ENCODE measurements around the gene ICAM1. TPM values are rescaled to one million over a fixed set of nuclear protein-coding genes. Genes with fewer than 3 reads are reported as not detected.

The ICAM1 gene
- total and polyA plus RNA-seq, 10 of the 15 experiments (the other 5 are each of a cell fraction or from before 2014, with no cell fraction given), result 7.6 to 115 (median 60.2) TPM

- no peak for DNase-seq (ENCODE audit: low read depth, low spot score)
- in situ Hi-C loops (cut with MboI) (no loop called here), intact Hi-C loops (cut with micrococcal nuclease; ENCODE audit: unreplicated experiment) (loop anchor here (5.0 kb wide), 2 partner anchors 53 to 62 kb away; partner anchors contain the start of gene ICAM1)
- FAIRE-seq, result no peak
- Histone ChIP-seq H3K79me2 (ENCODE audit: control insufficient read depth, insufficient read depth, low read length) (peaks cover 46% of the 10 kb centered on the region), H3K27me3 (replicated peaks in 1 of 2; ENCODE audit: control insufficient read depth in 2 of 2, insufficient read depth in 2 of 2, low read length in 1 of 2) (no peaks in the 10 kb centered on the region), H3K27ac (ENCODE audit: control insufficient read depth, insufficient read depth) (0 out of 2 replicates have a peak overlapping the region, but pooled peaks have one; percentile 25), H3K36me3 (ENCODE audit: control insufficient read depth in 2 of 2, insufficient read depth in 2 of 2, low read length in 1 of 2) (peaks cover 10 to 19% of the 10 kb centered on the region in 2 experiments; a peak in 3 of 4 replicates), H3K4me3 (peak overlapping the region; percentile 72; the same call in 1 of the 2 replicates), H2AFZ (ENCODE audit: control insufficient read depth, low read depth, low read length) (peak overlapping the region; percentile 69), H3K9ac (ENCODE audit: control insufficient read depth, insufficient read depth, low read length) (peak overlapping the region; percentile 67), H3K9me3 (replicated peaks; ENCODE audit: control insufficient read depth, insufficient read depth, low read length) (no peaks in the 10 kb centered on the region), H3K4me2 (ENCODE audit: control insufficient read depth, insufficient read depth) (peak overlapping the region; percentile 88), H4K20me1 (ENCODE audit: control insufficient read depth, insufficient read depth) (no peaks in the 10 kb centered on the region), H3K4me1 (ENCODE audit: control insufficient read depth, insufficient read depth, low read length) (peaks cover 22% of the 10 kb centered on the region)
- ATAC-seq, result peak; percentile 23
- TF ChIP-seq SP1 (IDR thresholded peaks at IDR 0.05; ENCODE audit: low read depth, low read length) (no peak), FOXK2 (IDR thresholded peaks at IDR 0.05) (no peak), PBX3 (IDR thresholded peaks at IDR 0.05; ENCODE audit: insufficient replicate concordance, low read depth, low read length) (no peak), BCL11A (IDR thresholded peaks at IDR 0.05; ENCODE audit: low read depth, low read length) (no peak), ELK1 (IDR thresholded peaks at IDR 0.05; ENCODE audit: low read depth, low read length) (no peak), NBN (IDR thresholded peaks at IDR 0.05) (no peak), RUNX3 (IDR thresholded peaks at IDR 0.05; ENCODE audit: low read length) (peak; percentile 37; the same call in 1 of the 2 replicates), ETV6 (conservative IDR thresholded peaks at IDR 0.05 in 1 of 2, IDR thresholded peaks at IDR 0.05 in 1 of 2; ENCODE audit: borderline replicate concordance in 1 of 2, low read depth in 1 of 2) (no peak)
- ChIA-PET SMC1A (ENCODE audit: uncharacterized antibody, unreplicated experiment) (interaction anchor here (0.9 to 2.5 kb wide), 5 partner anchors 46 to 74 kb away, joined by 3 to 11 read pairs (median 4); partner anchors contain the start of genes ICAM4 and TYK2), POLR2A (interaction anchor here (0.5 to 1.8 kb wide), 9 partner anchors 8 to 508 kb away, joined by 3 to 11 read pairs (median 6); partner anchors contain the start of gene ICAM5), CTCF (interaction anchor here (0.6 to 2.9 kb wide), 6 partner anchors 43 to 225 kb away, joined by 3 to 15 read pairs (median 3); partner anchors contain the start of gene TYK2), RAD21 (ENCODE audit: unreplicated experiment) (interaction anchor here (0.6 to 1.4 kb wide), 10 partner anchors 16 to 479 kb away, joined by 3 to 15 read pairs (median 6); partner anchors contain the start of genes ICAM1 and ICAM5)
- BruUV-seq (replicated peaks), result TSS peak; percentile 85
- 57% methylated on average over 44 of the region's 44 CpGs for WGBS (ENCODE audit: insufficient coverage, insufficient replicate concordance, low lambda C conversion rate, missing lambda C conversion rate)
Measured at GRCh38 chr19:10333758-10334587, 63.1 kb downstream of the ICAM1 start.

Measured in GM12878 (cell line).